ENCODE data around the gene FOXN4.

Gene FOXN4

DNA sequence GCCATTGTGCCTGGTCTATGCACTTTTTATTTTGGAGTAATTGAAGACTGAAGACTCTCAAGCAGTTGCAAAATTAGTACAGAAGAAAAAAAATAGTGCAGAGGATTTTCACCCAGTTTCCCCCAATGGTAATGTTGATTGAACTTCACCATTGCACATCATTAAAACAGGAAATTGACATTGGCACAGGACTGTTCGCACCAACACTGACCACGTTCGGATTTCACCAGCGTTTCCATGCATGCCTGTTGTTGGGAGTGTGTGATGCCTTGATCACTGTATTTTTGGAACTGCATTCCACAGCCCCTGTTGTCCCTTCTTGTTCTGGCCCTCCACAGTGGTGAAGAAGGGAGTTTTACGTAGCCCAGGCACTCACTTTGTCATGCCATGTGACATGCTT is 67.1 kb downstream of the FOXN4 start:
- no peak for DNase-seq
- Histone ChIP-seq H3K27ac (ENCODE audit: low read length) (no peak overlapping the region), H3K4me3 (ENCODE audit: low read depth in 1 of 2, low read length in 2 of 2) (no peak overlapping the region), H2AFZ (ENCODE audit: low read depth, low read length) (no peak overlapping the region), H3K4me1 (ENCODE audit: insufficient read depth, low read length) (no peaks in the 10 kb centered on the region), H3K27me3 (ENCODE audit: insufficient read depth, low read length, poor library complexity) (no peaks in the 10 kb centered on the region), H3K36me3 (ENCODE audit: insufficient read depth, low read length) (no peaks in the 10 kb centered on the region), H4K20me1 (ENCODE audit: insufficient read depth, low read length) (no peaks in the 10 kb centered on the region; the same call in 1 of the 2 replicates), H3K4me2 (ENCODE audit: insufficient read depth, low read length) (no peak overlapping the region), H3K79me2 (ENCODE audit: insufficient read depth, low read length) (no peaks in the 10 kb centered on the region), H3K9me3 (ENCODE audit: insufficient read depth, low read length, severe bottlenecking) (no peaks in the 10 kb centered on the region), H3K9ac (ENCODE audit: low read depth, low read length) (no peak overlapping the region)
- no peak for ATAC-seq (ENCODE audit: insufficient read depth, low read depth)
- TF ChIP-seq, protein P1, sequence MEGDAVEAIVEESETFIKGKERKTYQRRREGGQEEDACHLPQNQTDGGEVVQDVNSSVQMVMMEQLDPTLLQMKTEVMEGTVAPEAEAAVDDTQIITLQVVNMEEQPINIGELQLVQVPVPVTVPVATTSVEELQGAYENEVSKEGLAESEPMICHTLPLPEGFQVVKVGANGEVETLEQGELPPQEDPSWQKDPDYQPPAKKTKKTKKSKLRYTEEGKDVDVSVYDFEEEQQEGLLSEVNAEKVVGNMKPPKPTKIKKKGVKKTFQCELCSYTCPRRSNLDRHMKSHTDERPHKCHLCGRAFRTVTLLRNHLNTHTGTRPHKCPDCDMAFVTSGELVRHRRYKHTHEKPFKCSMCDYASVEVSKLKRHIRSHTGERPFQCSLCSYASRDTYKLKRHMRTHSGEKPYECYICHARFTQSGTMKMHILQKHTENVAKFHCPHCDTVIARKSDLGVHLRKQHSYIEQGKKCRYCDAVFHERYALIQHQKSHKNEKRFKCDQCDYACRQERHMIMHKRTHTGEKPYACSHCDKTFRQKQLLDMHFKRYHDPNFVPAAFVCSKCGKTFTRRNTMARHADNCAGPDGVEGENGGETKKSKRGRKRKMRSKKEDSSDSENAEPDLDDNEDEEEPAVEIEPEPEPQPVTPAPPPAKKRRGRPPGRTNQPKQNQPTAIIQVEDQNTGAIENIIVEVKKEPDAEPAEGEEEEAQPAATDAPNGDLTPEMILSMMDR (IDR thresholded peaks at IDR 0.05; ENCODE audit: borderline replicate concordance, extremely low read depth, low read length, poor library complexity, severe bottlenecking), result no peak
- TF ChIP-seq EZH2 (IDR thresholded peaks at IDR 0.05; ENCODE audit: borderline replicate concordance, low read depth, low read length, severe bottlenecking), result no peak

DNA sequence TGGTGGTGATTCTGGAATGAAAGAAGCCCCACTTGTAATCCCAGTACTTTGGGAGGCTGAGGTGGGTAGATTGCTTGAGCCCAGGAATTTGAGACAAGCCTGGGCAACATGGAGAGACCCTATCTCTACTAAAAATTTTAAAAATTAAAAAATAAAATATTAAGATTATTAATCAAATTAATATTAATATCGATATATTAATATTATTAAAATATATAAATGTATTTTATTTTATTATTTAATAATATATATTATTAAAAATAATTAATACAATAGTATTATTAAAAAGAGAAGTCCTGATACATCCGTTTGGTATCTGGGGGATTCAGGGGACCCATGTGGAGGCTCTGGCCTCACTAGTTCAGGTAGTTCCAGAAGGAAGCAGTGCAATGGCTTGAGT is 68.7 kb downstream of the FOXN4 start:
- no peaks in the 10 kb centered on the region for H3K4me1 ChIP-seq (ENCODE audit: insufficient read depth, low read length)
- H3K4me3 ChIP-seq (ENCODE audit: low read depth in 1 of 2, low read length in 2 of 2), result no peak overlapping the region
- no peaks in the 10 kb centered on the region; the same call in 1 of the 2 replicates for H4K20me1 ChIP-seq (ENCODE audit: insufficient read depth, low read length)
- TF ChIP-seq EZH2 (IDR thresholded peaks at IDR 0.05; ENCODE audit: borderline replicate concordance, low read depth, low read length, severe bottlenecking), result no peak
- TF ChIP-seq, protein P1 (IDR thresholded peaks at IDR 0.05; ENCODE audit: borderline replicate concordance, extremely low read depth, low read length, poor library complexity, severe bottlenecking), result no peak
- no peak for DNase-seq
- H3K27ac ChIP-seq (ENCODE audit: low read length), result no peak overlapping the region
- H3K9me3 ChIP-seq (ENCODE audit: insufficient read depth, low read length, severe bottlenecking), result no peaks in the 10 kb centered on the region
- no peak overlapping the region for H2AFZ ChIP-seq (ENCODE audit: low read depth, low read length)
- no peaks in the 10 kb centered on the region for H3K36me3 ChIP-seq (ENCODE audit: insufficient read depth, low read length)
- ATAC-seq (ENCODE audit: insufficient read depth, low read depth), result no peak
- no peak overlapping the region for H3K4me2 ChIP-seq (ENCODE audit: insufficient read depth, low read length)
- no peak overlapping the region for H3K9ac ChIP-seq (ENCODE audit: low read depth, low read length)
- no peaks in the 10 kb centered on the region for H3K79me2 ChIP-seq (ENCODE audit: insufficient read depth, low read length)
- H3K27me3 ChIP-seq (ENCODE audit: insufficient read depth, low read length, poor library complexity), result no peaks in the 10 kb centered on the region

DNA sequence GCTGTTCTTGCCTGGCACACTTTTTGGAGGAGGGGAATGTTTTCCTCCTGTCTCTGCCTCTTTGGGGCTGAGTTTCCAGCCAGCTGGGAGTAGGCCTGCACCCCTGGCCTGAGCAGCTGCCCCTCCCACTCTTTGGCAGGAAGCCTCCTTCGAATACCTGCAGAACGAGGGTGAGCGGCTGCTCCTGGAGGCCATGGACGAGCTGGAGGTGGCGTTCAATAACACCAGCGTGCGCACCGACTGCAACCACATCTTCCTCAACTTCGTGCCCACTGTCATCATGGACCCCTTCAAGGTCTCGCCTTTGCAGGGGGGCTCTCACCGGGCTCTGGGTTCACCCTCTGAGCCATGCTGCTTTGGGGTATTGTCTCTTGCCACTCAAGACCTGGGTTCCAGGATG is 69.4 kb downstream of the FOXN4 start:
- no peak for TF ChIP-seq EZH2 (IDR thresholded peaks at IDR 0.05; ENCODE audit: borderline replicate concordance, low read depth, low read length, severe bottlenecking)
- TF ChIP-seq, protein P1 (IDR thresholded peaks at IDR 0.05; ENCODE audit: borderline replicate concordance, extremely low read depth, low read length, poor library complexity, severe bottlenecking), result no peak
- Histone ChIP-seq H3K79me2 (ENCODE audit: insufficient read depth, low read length) (no peaks in the 10 kb centered on the region), H3K36me3 (ENCODE audit: insufficient read depth, low read length) (no peaks in the 10 kb centered on the region), H3K4me3 (ENCODE audit: low read depth in 1 of 2, low read length in 2 of 2) (no peak overlapping the region), H3K27me3 (ENCODE audit: insufficient read depth, low read length, poor library complexity) (no peaks in the 10 kb centered on the region), H3K9ac (ENCODE audit: low read depth, low read length) (no peak overlapping the region), H3K27ac (ENCODE audit: low read length) (no peak overlapping the region), H2AFZ (ENCODE audit: low read depth, low read length) (no peak overlapping the region), H4K20me1 (ENCODE audit: insufficient read depth, low read length) (no peaks in the 10 kb centered on the region; the same call in 1 of the 2 replicates), H3K4me2 (ENCODE audit: insufficient read depth, low read length) (no peak overlapping the region), H3K4me1 (ENCODE audit: insufficient read depth, low read length) (no peaks in the 10 kb centered on the region), H3K9me3 (ENCODE audit: insufficient read depth, low read length, severe bottlenecking) (no peaks in the 10 kb centered on the region)
- DNase-seq (no peak), ATAC-seq (ENCODE audit: insufficient read depth, low read depth) (no peak)

DNA sequence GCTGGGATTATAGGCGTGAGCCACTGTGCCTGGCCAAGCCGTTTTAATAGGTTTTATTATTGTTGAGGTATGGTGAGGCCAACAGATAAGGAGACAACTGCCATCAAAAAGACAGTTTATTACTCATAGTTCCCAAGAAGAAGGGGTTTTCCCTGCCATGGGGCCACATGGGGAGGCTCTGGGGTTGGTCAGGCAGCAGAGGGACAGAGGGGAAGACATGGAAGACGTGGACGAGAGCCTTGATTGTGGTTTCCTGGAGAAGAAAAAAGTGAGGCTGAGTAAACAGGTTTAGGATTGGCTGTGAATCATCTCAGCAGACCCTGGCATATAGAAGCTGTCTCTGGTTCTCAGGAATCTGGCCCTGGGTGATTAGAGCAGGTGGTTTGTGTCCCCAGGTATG is 69.9 kb downstream of the FOXN4 start:
- Histone ChIP-seq H3K27ac (ENCODE audit: low read length) (no peak overlapping the region), H3K4me2 (ENCODE audit: insufficient read depth, low read length) (no peak overlapping the region), H3K27me3 (ENCODE audit: insufficient read depth, low read length, poor library complexity) (no peaks in the 10 kb centered on the region), H3K4me1 (ENCODE audit: insufficient read depth, low read length) (no peaks in the 10 kb centered on the region), H3K79me2 (ENCODE audit: insufficient read depth, low read length) (no peaks in the 10 kb centered on the region), H3K9ac (ENCODE audit: low read depth, low read length) (no peak overlapping the region), H3K4me3 (ENCODE audit: low read depth in 1 of 2, low read length in 2 of 2) (no peak overlapping the region), H3K9me3 (ENCODE audit: insufficient read depth, low read length, severe bottlenecking) (no peaks in the 10 kb centered on the region), H2AFZ (ENCODE audit: low read depth, low read length) (no peak overlapping the region), H4K20me1 (ENCODE audit: insufficient read depth, low read length) (no peaks in the 10 kb centered on the region; the same call in 1 of the 2 replicates), H3K36me3 (ENCODE audit: insufficient read depth, low read length) (no peaks in the 10 kb centered on the region)
- ATAC-seq (ENCODE audit: insufficient read depth, low read depth) (no peak), DNase-seq (no peak)
- TF ChIP-seq, protein P1 (IDR thresholded peaks at IDR 0.05; ENCODE audit: borderline replicate concordance, extremely low read depth, low read length, poor library complexity, severe bottlenecking), result no peak
- TF ChIP-seq EZH2 (IDR thresholded peaks at IDR 0.05; ENCODE audit: borderline replicate concordance, low read depth, low read length, severe bottlenecking), result no peak
